Testis (tissue), 3 donors: Measurements from ENCODE around the gene MPPED1. TPM values are rescaled to one million over a fixed set of nuclear protein-coding genes. Genes with fewer than 3 reads are reported as not detected.

ENCODE experiments used
- DNase-seq: peaks from one replicate; pipeline ENCODE4 v3.0.0-alpha.2; 2019
- H3K27ac ChIP-seq, 2 donors: fragments of 200-600 bp; sonication (generic); one replicate each; pipeline ENCODE4 v1.5.1; 2019
- H3K27me3 ChIP-seq: fragments of 200-600 bp; sonication (generic); one replicate; pipeline ENCODE4 v1.5.1; 2019
- H3K36me3 ChIP-seq: fragments of 200-600 bp; sonication (generic); one replicate; pipeline ENCODE4 v1.5.1; 2017; ENCODE audit warnings: low read depth; ENCODE audit errors: missing control alignments
- H3K4me1 ChIP-seq: fragments of 200-600 bp; sonication (generic); one replicate; pipeline ENCODE4 v1.5.1; 2019
- H3K4me3 ChIP-seq, 2 donors: fragments of 200-600 bp; sonication (generic); one replicate each; pipeline ENCODE4 v1.5.1; 2017 to 2019
- H3K9me3 ChIP-seq: fragments of 200-600 bp; sonication (generic); one replicate; pipeline ENCODE4 v1.5.1; 2017
- POLR2A ChIP-seq: fragments of 450-650 bp; IDR thresholded peaks from one replicate; pipeline ENCODE4 v1.6.1; 2017; ENCODE audit warnings: antibody characterized with exemption, mild to moderate bottlenecking, moderate library complexity
- WGBS, 2 donors: methylation state at CpG; one replicate each; pipeline ENCODE4 v1.1.5; 2018; 5-methylcytosine and 5-hydroxymethylcytosine counted together
- intact Hi-C: fragments of 100-400 bp; cut with DNase I; formaldehyde crosslinking; loops from one replicate; pipeline ENCODE4 v1.15.1; 2023; ENCODE audit warnings: low total_unique reads
- polyA plus RNA-seq: library from polyadenylated mRNA; stranded (reverse); fragments of 350-450 nt; fragmentation: Illumina TruSeq; extraction: RNeasy Lipid Tissue Mini Kit (QIAGEN cat#74804); gene quantifications from one replicate; pipeline ENCODE4 v1.2.3, GENCODE V29; 2014; ENCODE audit warnings: low read depth, low replicate concordance; ENCODE audit not compliant: insufficient read depth
- total RNA-seq, 2 donors: library from RNA; depleted of rRNA; stranded (reverse); fragments of >200 nt; gene quantifications; one replicate each; pipeline ENCODE4 v1.2.3, GENCODE V29; 2016
- TF ChIP-seq, protein P1 (sequence below), 3 experiments: fragments of 450-650 bp in 2 of 3; fragments of 200-600 bp in 1 of 3; sonication (generic) in 1 of 3; IDR thresholded peaks; one replicate each; pipeline ENCODE4 v1.5.1; 2016 to 2019; ENCODE audit warnings: antibody characterized with exemption in 3 of 3, mild to moderate bottlenecking in 2 of 3, moderate library complexity in 1 of 3

The MPPED1 gene
- total and polyA plus RNA-seq, 3 donors from 2014 or later, result 1.3 to 5.9 (median 4.1) TPM

DNA sequence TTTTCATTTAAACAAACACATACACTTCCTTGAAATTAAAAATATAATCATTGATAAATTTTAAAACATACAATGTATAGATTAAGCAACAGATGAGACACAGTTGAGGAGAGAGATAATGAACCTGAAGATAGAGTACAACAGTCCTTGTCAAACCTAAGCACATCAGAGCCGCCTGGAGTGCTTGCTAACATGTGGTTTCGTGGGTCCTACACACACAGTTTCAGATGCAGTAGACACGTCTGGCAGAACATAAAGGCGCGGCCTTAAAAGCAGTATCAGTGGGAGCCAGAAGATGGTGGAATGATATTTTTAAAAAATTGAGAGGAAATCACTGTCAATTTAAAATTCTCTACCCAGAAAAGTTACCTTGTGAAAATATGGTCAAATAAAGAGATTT lies 134.4 kb downstream of the MPPED1 start:
- no peaks in the 10 kb centered on the region for H3K9me3 ChIP-seq
- TF ChIP-seq, protein P1, sequence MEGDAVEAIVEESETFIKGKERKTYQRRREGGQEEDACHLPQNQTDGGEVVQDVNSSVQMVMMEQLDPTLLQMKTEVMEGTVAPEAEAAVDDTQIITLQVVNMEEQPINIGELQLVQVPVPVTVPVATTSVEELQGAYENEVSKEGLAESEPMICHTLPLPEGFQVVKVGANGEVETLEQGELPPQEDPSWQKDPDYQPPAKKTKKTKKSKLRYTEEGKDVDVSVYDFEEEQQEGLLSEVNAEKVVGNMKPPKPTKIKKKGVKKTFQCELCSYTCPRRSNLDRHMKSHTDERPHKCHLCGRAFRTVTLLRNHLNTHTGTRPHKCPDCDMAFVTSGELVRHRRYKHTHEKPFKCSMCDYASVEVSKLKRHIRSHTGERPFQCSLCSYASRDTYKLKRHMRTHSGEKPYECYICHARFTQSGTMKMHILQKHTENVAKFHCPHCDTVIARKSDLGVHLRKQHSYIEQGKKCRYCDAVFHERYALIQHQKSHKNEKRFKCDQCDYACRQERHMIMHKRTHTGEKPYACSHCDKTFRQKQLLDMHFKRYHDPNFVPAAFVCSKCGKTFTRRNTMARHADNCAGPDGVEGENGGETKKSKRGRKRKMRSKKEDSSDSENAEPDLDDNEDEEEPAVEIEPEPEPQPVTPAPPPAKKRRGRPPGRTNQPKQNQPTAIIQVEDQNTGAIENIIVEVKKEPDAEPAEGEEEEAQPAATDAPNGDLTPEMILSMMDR (IDR thresholded peaks at IDR 0.05), result no peak
- TF ChIP-seq POLR2A, result no peak
- no peak overlapping the region for H3K27ac ChIP-seq
- no peaks in the 10 kb centered on the region for H3K27me3 ChIP-seq
- WGBS, 2 donors, result 95 to 96% methylated on average over 5 of the region's 5 CpGs
- no peak overlapping the region for H3K4me3 ChIP-seq
- DNase-seq, result no peak
- intact Hi-C loops, result no loop called here
- no peaks in the 10 kb centered on the region for H3K36me3 ChIP-seq
- H3K4me1 ChIP-seq, result no peaks in the 10 kb centered on the region

DNA sequence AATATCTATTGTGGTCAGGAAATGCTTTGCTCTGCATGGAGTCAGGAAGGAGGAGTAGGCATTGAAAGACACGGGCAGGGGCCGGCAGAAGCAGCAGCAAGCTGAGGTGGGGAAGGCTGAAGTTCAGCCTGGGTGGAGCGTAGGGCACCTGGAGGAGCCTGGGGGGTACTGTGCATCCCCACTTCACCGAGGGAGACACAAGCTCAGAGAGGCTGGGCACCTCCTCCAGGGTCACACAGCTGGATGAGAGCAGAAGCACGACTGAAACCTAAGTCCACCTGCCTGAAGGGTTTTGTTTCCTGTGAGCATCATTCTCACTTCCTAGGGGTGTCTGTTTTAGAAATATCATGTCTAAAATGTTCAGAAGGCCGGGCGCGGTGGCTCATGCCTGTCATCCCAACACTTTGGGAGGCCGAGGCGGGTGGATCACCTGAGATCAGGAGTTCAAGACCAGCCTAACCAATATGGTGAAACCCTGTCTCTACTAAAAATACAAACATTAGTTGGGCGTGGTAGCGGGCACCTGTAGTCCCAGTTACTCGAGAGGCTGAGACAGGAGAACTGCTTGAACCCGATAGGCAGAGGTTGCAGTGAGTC lies 138.3 kb downstream of the MPPED1 start:
- TF ChIP-seq, protein P1 (IDR thresholded peaks at IDR 0.05), result no peak
- TF ChIP-seq POLR2A, result no peak
- 81 to 90% methylated on average over 11 to 14 of the region's 14 CpGs for WGBS, 2 donors
- Histone ChIP-seq H3K9me3 (no peaks in the 10 kb centered on the region), H3K4me1 (no peaks in the 10 kb centered on the region), H3K27me3 (no peaks in the 10 kb centered on the region), H3K27ac (no peak overlapping the region), H3K36me3 (no peaks in the 10 kb centered on the region), H3K4me3 (no peak overlapping the region)
- DNase-seq, result peak; percentile 3
- intact Hi-C loops, result no loop called here

DNA sequence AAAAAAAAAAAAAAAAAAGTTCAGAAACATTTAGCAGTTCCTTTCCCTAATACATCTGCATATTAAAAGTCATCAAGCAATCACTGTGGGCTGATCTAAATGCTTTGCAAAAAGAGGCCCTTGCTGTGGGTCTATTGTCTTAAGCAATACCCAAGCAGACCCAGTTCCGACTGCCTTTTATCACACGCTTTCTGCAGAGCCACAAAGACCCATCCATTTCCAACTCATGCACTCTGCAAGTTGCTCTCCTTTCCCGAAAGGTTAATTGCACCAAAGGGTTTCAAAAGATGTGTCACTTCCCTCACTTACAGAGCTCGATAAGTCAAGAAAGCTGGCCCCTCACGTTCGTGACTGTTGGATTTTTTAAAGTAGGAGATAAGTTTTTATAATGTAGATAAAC lies 138.9 kb downstream of the MPPED1 start:
- WGBS, 2 donors, result 83 to 90% methylated on average over 6 of the region's 6 CpGs
- TF ChIP-seq, protein P1 (IDR thresholded peaks at IDR 0.05), result no peak
- no peak for TF ChIP-seq POLR2A
- intact Hi-C loops, result no loop called here
- Histone ChIP-seq H3K9me3 (no peaks in the 10 kb centered on the region), H3K4me1 (no peaks in the 10 kb centered on the region), H3K27ac (no peak overlapping the region), H3K36me3 (no peaks in the 10 kb centered on the region), H3K27me3 (no peaks in the 10 kb centered on the region), H3K4me3 (no peak overlapping the region)
- DNase-seq, result peak; percentile 2

DNA sequence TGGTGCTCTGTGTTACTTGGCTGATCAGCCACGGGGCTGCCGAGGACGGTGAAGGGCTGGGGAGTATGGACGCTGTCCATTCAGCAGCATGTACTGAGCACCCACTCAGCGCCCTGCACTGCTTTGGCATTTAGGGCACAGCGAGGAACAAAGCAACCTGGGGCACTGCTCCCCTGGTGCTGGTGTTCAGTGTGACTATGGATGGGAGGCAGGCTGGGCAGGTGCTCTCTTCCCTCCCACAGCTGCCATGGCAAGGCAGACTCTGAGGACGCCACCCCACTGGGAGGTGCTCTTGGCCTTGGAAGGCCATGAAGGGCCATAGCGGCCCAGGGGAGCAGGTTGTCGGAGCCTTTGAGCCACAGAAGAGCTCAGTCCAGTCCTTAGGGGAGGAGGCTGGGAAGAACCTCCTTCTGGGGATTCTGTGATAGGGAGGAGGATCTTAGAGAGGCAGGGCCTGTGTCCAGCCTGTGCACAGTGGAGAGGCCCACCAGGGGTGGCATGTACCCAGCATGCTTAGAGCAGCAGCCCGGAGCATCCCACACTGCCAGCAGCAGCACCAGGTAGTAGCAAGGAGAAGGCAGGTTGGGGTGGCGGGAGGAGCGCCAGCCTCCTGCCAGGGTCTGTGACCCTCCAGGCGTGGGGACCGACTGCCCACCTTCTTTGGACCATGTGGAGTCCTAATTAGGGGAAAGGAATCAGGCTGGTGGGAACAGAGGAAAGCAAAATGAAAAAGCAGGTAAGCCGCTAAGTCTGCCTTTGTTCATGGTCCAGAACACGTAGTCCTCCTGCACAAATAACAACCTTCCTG lies 141.8 kb downstream of the MPPED1 start:
- no peak for DNase-seq
- H3K36me3 ChIP-seq, result no peaks in the 10 kb centered on the region
- TF ChIP-seq, protein P1 (IDR thresholded peaks at IDR 0.05), result no peak
- TF ChIP-seq POLR2A, result no peak
- no peak overlapping the region for H3K4me3 ChIP-seq
- intact Hi-C loops, result no loop called here
- WGBS, 2 donors, result 90 to 94% methylated on average over 12 to 16 of the region's 16 CpGs
- no peaks in the 10 kb centered on the region for H3K4me1 ChIP-seq
- H3K27ac ChIP-seq, result no peak overlapping the region
- no peaks in the 10 kb centered on the region for H3K27me3 ChIP-seq
- no peaks in the 10 kb centered on the region for H3K9me3 ChIP-seq

DNA sequence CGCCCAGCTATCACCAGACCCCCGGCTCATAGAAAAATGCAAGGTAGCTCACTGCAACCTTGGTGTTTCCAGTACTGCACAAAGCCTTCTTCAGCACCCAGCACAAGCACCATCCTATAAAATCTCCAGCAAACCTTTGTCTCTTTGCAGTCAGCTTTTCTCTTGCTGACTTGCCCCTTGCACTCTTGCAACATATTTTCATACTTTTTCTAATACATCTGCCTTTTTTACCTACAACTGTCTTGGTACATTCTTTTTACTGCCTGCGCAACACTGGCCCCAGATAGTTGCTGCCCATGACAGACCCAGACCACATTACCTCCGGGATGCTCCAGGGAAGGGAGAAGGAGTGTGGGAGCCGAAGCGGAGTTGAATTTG lies 142.4 kb downstream of the MPPED1 start:
- 92% methylated on average over 6 of the region's 6 CpGs for WGBS, 2 donors
- no peaks in the 10 kb centered on the region for H3K4me1 ChIP-seq
- H3K4me3 ChIP-seq, result no peak overlapping the region
- H3K36me3 ChIP-seq, result no peaks in the 10 kb centered on the region
- TF ChIP-seq, protein P1 (IDR thresholded peaks at IDR 0.05), result no peak
- no peak for TF ChIP-seq POLR2A
- H3K9me3 ChIP-seq, result no peaks in the 10 kb centered on the region
- H3K27ac ChIP-seq, result no peak overlapping the region
- no peak for DNase-seq
- intact Hi-C loops, result no loop called here
- no peaks in the 10 kb centered on the region for H3K27me3 ChIP-seq
